ENCODE results near the gene PC. TPM values are rescaled to one million over a fixed set of nuclear protein-coding genes. Genes with fewer than 3 reads are reported as not detected.

PC gene
- total RNA-seq, 1 experiment from 2014 or later: 40.5 TPM

DNA sequence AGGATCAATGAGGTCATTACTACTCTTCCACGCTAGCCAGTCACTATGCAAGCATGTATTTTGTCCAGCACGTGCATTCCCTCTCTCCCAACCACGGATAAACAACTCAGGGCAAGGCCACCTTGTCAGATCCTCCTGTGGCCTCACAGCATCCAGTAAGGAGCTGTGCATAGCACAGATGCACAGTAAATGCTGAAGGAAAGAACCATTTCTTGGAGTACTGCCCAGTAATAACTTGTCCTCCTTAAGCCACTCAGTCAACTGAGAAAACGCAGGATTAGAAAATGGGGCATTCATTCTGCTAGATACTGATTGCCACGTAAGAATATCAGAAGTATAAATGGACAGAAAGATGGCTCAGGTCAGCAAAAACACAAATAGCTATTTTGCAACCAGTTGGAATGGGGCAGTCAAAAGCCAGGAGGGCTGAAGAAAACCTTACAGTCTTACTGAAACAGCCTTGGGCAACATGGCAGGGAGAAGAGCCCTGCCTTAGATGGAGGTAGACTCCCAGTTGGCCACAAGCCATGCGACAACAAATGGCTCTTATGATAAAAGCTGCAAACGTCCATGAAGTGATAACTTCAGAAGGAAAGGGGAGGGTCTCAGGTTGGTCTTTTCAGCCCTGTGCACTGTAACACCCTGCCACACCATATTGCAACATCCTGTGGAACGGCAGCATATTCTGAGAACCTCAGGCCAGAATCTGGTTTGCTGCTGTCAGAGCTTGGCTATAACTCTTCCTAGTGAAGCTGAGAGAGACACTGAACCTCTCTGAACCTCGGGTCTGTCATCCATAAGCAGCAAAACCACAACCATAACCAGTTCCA is 23.0 kb downstream of the PC start:
- no peak for DNase-seq
- CTCF ChIA-PET: interaction anchor here (0.7 kb wide), 1 partner anchor 476 kb away, joined by 3 read pairs; no protein-coding TSS in a partner anchor

DNA sequence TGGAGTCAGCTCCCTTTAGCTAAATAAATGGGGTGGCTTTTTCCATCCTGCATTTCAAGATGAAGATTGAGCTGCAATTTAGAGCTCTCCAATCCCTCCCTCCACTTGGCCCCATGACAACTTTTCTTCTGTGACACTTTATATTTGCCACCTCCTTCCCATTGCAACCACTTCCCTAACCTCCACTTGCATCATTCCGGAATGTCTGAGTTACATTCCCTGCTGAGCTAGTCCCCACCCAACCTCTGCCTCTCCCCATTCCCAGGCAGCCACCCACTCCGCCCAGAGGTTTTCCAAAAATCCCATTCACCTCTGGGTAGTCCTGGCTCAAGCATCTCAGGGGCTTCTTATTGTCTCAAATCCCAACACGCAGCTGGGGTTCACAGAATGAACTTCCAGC is 24.7 kb downstream of the PC start:
- BruUV-seq (replicated peaks): no TSS peak
- no peak overlapping the region for H3K27ac Mint-ChIP-seq (ENCODE audit: unreplicated experiment)
- peaks cover 15% of the 10 kb centered on the region for H3K4me1 Mint-ChIP-seq (ENCODE audit: low read depth, unreplicated experiment)
- intact Hi-C loops (cut with micrococcal nuclease; ENCODE audit: unreplicated experiment): no loop called here
- DNase-seq: no peak
- TF ChIP-seq, protein P1, sequence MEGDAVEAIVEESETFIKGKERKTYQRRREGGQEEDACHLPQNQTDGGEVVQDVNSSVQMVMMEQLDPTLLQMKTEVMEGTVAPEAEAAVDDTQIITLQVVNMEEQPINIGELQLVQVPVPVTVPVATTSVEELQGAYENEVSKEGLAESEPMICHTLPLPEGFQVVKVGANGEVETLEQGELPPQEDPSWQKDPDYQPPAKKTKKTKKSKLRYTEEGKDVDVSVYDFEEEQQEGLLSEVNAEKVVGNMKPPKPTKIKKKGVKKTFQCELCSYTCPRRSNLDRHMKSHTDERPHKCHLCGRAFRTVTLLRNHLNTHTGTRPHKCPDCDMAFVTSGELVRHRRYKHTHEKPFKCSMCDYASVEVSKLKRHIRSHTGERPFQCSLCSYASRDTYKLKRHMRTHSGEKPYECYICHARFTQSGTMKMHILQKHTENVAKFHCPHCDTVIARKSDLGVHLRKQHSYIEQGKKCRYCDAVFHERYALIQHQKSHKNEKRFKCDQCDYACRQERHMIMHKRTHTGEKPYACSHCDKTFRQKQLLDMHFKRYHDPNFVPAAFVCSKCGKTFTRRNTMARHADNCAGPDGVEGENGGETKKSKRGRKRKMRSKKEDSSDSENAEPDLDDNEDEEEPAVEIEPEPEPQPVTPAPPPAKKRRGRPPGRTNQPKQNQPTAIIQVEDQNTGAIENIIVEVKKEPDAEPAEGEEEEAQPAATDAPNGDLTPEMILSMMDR (IDR thresholded peaks at IDR 0.05; ENCODE audit: unreplicated experiment): no peak
- H3K9me3 Mint-ChIP-seq (ENCODE audit: low read depth, unreplicated experiment): no peaks in the 10 kb centered on the region
- CTCF ChIA-PET: no interaction called here
- no peaks in the 10 kb centered on the region for H3K36me3 Mint-ChIP-seq (ENCODE audit: insufficient read depth, unreplicated experiment)
- peaks cover 9% of the 10 kb centered on the region for H3K27me3 Mint-ChIP-seq (ENCODE audit: unreplicated experiment)
- H3K4me3 Mint-ChIP-seq (ENCODE audit: low read depth, unreplicated experiment): no peak overlapping the region

More for the DNA sequence above, 23.0 kb downstream of the PC start:
- Mint-ChIP-seq H3K27me3 (ENCODE audit: unreplicated experiment) (peaks cover 9% of the 10 kb centered on the region), H3K4me3 (ENCODE audit: low read depth, unreplicated experiment) (no peak overlapping the region), H3K36me3 (ENCODE audit: insufficient read depth, unreplicated experiment) (peaks cover 9% of the 10 kb centered on the region), H3K27ac (ENCODE audit: unreplicated experiment) (no peak overlapping the region), H3K9me3 (ENCODE audit: low read depth, unreplicated experiment) (no peaks in the 10 kb centered on the region), H3K4me1 (ENCODE audit: low read depth, unreplicated experiment) (peaks cover 15% of the 10 kb centered on the region)
- BruUV-seq (replicated peaks): no TSS peak
- intact Hi-C loops (cut with micrococcal nuclease; ENCODE audit: unreplicated experiment): no loop called here
- TF ChIP-seq, protein P1 (IDR thresholded peaks at IDR 0.05; ENCODE audit: unreplicated experiment): no peak

DNA sequence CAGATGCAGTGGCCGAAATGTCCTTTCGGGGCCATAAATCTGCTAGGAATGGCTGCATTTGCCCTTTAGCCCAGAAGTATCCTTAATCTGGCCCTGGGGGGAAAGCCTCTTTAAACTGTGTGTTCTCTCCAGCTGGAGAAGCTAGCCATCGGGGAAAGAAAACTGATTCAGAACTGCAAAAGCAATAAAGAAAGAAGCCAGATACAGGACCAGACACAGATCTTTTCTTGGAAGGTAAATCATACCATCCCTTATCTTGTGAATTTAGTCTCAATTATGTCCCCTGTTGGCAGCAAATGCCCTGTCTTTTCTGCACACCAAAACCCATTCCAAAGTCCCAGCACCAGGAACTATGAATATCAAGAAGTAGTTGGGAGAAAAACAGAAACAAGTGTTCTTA is 25.6 kb downstream of the PC start:
- BruUV-seq (replicated peaks): no TSS peak
- TF ChIP-seq, protein P1 (IDR thresholded peaks at IDR 0.05; ENCODE audit: unreplicated experiment): no peak
- intact Hi-C loops (cut with micrococcal nuclease; ENCODE audit: unreplicated experiment): no loop called here
- Mint-ChIP-seq H3K36me3 (ENCODE audit: insufficient read depth, unreplicated experiment) (no peaks in the 10 kb centered on the region), H3K4me3 (ENCODE audit: low read depth, unreplicated experiment) (no peak overlapping the region), H3K9me3 (ENCODE audit: low read depth, unreplicated experiment) (no peaks in the 10 kb centered on the region), H3K27me3 (ENCODE audit: unreplicated experiment) (peaks cover 9% of the 10 kb centered on the region), H3K4me1 (ENCODE audit: low read depth, unreplicated experiment) (peaks cover 15% of the 10 kb centered on the region), H3K27ac (ENCODE audit: unreplicated experiment) (no peak overlapping the region)
- CTCF ChIA-PET: no interaction called here
- DNase-seq: no peak

DNA sequence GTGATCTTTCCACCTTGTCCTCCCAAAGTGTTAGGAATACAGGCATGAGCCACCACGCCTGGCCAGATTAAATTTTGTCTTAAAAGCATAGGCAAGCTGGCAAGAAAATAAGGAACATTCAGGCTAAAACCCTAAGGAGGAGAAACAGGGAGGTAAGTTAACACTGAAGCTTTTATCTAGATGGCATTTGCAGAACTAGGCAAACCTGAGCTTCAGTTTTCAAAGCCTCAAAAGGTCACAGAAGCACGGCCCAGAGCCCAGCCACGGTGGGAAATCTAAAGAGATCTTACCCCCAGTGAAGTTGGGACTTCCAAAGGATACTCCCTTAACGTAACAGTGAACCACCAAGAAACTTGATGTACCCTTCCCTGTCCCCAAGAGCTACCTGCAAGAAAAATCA is 28.4 kb downstream of the PC start:
- no peak overlapping the region for H3K4me3 Mint-ChIP-seq (ENCODE audit: low read depth, unreplicated experiment)
- no peak for DNase-seq
- no peaks in the 10 kb centered on the region for H3K9me3 Mint-ChIP-seq (ENCODE audit: low read depth, unreplicated experiment)
- BruUV-seq (replicated peaks): no TSS peak
- CTCF ChIA-PET: interaction anchor here (0.7 to 1.1 kb wide), 3 partner anchors 17 to 373 kb away, joined by 3 to 5 read pairs (median 5); no protein-coding TSS in a partner anchor
- TF ChIP-seq, protein P1 (IDR thresholded peaks at IDR 0.05; ENCODE audit: unreplicated experiment): no peak
- H3K4me1 Mint-ChIP-seq (ENCODE audit: low read depth, unreplicated experiment): peaks cover 15% of the 10 kb centered on the region
- no peaks in the 10 kb centered on the region for H3K36me3 Mint-ChIP-seq (ENCODE audit: insufficient read depth, unreplicated experiment)
- intact Hi-C loops (cut with micrococcal nuclease; ENCODE audit: unreplicated experiment): no loop called here
- no peak overlapping the region for H3K27ac Mint-ChIP-seq (ENCODE audit: unreplicated experiment)
- peaks cover 9% of the 10 kb centered on the region for H3K27me3 Mint-ChIP-seq (ENCODE audit: unreplicated experiment)

Measured in Calu3 (cell line).